ENCODE measurements around the gene C16orf89.

DNA sequence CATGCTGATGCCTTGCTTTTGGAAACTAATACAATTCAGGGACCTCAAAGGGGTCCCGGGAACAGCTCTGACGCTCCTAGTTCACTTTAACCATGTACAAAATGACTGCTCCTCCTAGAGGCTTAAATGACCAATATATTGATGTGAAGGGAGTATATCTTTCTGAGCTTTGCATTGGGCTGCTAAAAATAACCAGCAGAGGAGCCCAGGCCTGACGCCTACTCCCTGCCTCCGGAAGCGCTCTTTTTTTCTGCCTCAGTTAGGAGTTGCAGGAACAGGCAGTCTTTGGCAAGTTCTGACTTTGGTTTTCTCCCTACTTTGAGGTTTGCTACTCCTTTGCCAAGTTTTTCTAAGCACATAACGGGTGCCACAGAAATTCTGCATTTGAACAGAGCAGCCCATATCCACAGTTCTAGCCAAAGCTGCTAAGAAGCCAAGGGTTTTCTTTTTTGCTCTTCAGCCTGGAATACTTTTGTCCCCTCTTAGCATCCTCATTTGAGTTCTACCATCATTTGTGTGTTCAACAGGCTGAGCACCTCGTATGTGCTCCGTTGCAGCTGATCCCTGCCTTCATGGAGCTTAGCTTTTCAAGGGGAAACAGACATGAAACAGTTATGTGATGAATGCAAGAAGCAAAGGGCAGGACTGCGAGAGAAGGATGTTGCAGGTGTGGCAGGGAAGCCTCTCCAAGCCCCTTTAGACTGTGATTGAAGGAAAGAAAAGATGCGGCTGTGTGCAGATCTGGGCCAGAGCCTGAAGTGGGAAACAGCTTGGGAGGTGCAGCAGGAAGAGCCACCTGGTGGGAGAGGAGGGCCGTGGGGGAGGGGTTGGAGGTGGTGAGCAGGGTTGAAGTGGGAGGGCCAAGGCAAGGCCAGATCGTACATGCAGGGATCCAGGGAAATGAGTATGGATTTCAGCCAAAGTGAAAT lies 29.3 kb downstream of the C16orf89 start:
- TF ChIP-seq, protein P1, sequence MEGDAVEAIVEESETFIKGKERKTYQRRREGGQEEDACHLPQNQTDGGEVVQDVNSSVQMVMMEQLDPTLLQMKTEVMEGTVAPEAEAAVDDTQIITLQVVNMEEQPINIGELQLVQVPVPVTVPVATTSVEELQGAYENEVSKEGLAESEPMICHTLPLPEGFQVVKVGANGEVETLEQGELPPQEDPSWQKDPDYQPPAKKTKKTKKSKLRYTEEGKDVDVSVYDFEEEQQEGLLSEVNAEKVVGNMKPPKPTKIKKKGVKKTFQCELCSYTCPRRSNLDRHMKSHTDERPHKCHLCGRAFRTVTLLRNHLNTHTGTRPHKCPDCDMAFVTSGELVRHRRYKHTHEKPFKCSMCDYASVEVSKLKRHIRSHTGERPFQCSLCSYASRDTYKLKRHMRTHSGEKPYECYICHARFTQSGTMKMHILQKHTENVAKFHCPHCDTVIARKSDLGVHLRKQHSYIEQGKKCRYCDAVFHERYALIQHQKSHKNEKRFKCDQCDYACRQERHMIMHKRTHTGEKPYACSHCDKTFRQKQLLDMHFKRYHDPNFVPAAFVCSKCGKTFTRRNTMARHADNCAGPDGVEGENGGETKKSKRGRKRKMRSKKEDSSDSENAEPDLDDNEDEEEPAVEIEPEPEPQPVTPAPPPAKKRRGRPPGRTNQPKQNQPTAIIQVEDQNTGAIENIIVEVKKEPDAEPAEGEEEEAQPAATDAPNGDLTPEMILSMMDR (IDR thresholded peaks at IDR 0.05): no peak
- TF ChIP-seq EP300 (IDR thresholded peaks at IDR 0.05) (no peak), POLR2A (IDR thresholded peaks at IDR 0.05) (no peak)
